Activated T-helper 1 cell treated with anti-CD3 and anti-CD28 coated beads, Interleukin-2, amount 50 U/mL, for 16 hours (primary cell): Measurements from ENCODE around the gene PRR7.

Experiments
- DNase-seq, 2 donors: peaks; one replicate each; pipeline ENCODE4 v3.0.0-alpha.2; 2020; ENCODE audit warnings: low read depth in 1 of 2, low spot score in 1 of 2

The PRR7 gene

GRCh38 chr5:177450667-177451424 is 4.2 kb downstream of the PRR7 start:
- no peak for DNase-seq

- DNase-seq, result no peak
These were observed 6.3 kb downstream of the PRR7 start for GRCh38 chr5:177452688-177453638.

GRCh38 chr5:177453852-177454396 is 7.3 kb downstream of the PRR7 start:
- no peak for DNase-seq

DNA sequence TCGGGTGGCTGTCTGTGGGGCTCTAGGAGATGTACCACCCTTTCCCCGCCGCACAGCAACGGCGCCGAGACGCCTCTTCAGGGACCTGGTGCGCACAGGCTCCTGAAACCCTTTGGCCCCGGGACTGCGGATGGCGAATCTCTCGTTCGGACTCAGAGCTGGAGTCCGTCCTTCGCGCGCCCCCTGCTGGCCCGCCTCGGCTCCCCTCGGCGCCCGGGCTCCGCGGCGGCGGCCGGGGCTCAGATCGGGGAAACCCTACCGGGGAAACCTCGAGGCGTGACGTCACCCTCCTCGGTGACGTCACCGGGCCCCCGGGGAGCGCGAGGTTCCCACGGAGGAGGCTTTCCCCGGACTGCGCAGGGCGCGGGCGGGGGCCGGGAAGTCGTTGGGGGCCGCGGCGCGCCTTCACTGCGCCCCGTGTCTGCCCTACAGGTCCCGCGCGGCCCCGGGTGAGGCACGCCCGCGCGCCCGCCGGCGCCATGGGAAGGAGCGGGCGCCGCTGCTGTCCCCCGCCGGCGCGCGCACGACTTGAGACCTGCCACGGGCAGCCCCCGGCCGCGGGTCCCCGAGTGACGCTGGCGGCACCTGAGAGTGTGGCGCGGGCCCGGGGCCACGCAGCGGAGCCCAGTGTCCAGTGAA is 7.9 kb downstream of the PRR7 start:
- peak; percentile 88 to 96 for DNase-seq

DNA sequence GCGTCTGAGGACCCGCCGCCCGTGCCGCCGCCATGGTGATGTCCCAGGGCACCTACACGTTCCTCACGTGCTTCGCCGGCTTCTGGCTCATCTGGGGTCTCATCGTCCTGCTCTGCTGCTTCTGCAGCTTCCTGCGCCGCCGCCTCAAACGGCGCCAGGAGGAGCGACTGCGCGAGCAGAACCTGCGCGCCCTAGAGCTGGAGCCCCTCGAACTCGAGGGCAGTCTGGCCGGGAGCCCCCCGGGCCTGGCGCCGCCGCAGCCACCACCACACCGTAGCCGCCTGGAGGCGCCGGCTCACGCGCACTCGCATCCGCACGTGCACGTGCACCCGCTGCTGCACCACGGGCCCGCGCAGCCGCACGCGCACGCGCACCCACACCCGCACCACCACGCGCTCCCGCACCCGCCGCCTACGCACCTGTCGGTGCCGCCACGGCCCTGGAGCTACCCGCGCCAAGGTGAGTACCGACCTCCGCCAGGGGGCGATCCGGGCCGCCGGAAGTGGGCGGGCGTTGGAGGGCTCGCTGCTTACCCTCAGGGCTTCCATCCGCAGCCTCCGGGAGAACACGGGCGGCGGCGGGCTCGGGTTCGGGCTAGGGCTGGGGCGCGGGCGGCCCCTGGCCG is 8.5 kb downstream of the PRR7 start:
- peak; percentile 81 to 91 for DNase-seq

- DNase-seq, result peak; percentile 93 to 98
These were observed 9.3 kb downstream of the PRR7 start for GRCh38 chr5:177455661-177456590.

GRCh38 chr5:177456591-177456964 is 10.0 kb downstream of the PRR7 start:
- no peak for DNase-seq

DNA sequence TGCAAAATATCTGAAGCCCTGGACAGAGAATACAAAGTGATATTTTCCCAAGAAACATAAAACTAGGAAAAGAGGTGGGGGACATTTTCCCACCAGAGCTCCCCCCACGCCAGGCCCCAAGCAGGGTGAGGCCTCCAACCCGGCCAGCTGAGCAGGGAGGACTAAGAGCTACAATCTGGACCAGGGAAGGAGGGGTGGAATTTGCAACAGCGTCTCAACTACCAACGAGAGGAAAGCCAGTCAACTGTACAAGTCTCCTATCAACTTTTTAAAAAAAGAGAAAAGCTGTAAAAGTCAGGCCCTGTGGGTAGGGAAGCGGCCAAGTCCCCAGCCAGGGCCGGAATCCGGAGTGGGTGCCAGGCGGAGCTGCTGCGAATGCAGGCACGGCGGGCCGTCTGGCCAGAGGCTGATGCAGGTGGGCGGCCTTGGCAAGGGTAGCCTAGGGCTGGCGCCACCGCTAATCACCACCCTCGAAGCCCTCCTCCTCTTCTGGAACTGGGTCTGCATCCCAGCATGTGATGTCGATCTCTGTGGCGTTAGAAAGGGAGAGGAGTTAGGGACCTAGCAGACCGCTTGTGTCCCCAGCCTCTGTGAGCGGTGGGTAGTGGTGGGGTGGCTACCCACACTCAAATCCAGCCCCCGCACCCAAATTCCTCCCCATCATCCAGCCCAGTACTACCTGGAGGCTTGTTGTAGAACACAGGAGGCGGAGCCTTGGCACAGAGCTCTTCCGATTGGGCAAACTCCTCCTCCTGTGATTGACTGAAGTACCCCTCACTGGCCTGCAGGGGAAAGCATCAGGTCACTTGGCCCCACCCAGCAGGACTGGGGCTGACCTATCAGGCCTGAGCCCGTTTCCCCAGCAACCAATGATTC is 10.6 kb downstream of the PRR7 start:
- no peak for DNase-seq

GRCh38 chr5:177457852-177458681 is 11.5 kb downstream of the PRR7 start:
- DNase-seq, result no peak

GRCh38 chr5:177458912-177459350 is 12.3 kb downstream of the PRR7 start:
- DNase-seq, result no peak

DNA sequence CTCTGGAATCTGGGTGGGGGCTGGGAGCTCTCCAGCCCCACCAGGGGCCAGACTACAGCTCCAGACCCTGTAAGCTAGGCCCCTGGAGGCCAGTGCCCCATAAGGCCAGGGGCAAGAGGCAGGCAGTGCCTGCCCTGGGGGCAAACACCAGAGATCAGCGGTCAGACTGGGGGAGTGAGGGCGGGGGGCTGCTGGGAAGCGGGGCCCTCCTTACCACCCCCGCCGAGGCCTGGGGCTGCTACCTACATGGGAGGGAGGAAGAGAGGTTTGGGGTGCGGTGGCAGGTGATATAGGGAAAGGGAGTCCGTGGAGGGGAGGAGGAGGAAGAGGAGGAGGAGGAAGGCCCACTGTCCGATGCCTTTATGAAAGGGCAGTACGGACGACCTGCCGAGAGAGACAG is 12.7 kb downstream of the PRR7 start:
- DNase-seq, result no peak

GRCh38 chr5:177459819-177460628 is 13.4 kb downstream of the PRR7 start:
- no peak for DNase-seq

- no peak for DNase-seq
These were observed 15.5 kb downstream of the PRR7 start for GRCh38 chr5:177462021-177462670.

- DNase-seq, result no peak
These were observed 18.4 kb downstream of the PRR7 start for GRCh38 chr5:177465044-177465443.

DNA sequence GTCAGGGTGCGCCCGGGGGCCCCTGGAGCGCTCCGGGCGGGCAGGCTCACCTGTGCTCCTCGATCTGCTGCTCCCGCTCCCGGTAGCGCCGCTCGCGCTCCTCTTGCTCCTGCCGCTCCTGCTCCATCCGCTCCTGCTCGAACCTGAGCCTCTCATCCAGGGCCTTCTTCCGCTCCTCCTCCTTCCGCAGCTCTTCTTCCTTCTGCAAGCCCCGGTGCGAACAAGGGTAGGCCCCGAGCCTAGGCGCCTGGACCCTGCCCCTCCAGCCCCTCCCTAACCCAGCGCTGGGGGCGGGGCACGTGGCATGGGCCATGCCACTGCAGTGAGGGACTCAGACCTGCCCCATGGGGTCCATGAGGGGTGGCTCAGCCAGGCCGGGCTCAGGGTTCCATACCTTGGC is 20.2 kb downstream of the PRR7 start:
- no peak for DNase-seq

- no peak for DNase-seq
These were observed 20.8 kb downstream of the PRR7 start for GRCh38 chr5:177467436-177467835.

DNA sequence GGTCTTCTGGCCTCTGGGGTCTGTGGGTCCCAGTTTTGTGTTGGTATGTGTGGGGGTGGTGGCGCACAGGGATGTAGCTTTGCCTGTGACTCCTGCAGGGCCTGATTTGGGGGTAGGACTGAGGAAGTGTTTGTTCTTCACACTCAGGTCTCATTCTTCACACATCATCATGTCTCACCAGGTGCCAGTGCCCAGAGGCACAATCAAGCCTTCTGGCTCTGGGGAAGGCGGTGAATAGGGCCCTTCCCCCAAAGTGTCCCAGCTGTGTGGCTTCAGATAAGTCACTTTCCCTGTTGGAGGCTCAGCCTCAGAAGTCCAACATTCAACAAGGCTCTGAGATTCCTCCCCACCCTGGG is 21.7 kb downstream of the PRR7 start:
- DNase-seq, result no peak
